Keratinocyte (primary cell): Measurements from ENCODE around the gene NBEA.

ENCODE experiments used
- CTCF ChIP-seq, 3 experiments: IDR thresholded peaks in 1 of 3; conservative IDR thresholded peaks in 1 of 3; optimal IDR thresholded peaks in 1 of 3; 2 replicates in 2 of 3; 3 replicates in 1 of 3; pipeline versions ENCODE3 to v1.5.1; 2011; ENCODE audit warnings: low read length in 3 of 3, mild to moderate bottlenecking in 3 of 3, moderate library complexity in 2 of 3, control low read depth in 1 of 3, inconsistent platforms in 1 of 3; ENCODE audit not compliant: insufficient read depth in 2 of 3; ENCODE audit errors: extremely low read depth in 1 of 3
- EZH2 ChIP-seq: IDR thresholded peaks from one replicate; pipeline ENCODE4 v1.6.1; 2012; ENCODE audit warnings: inconsistent platforms, mild to moderate bottlenecking, low read length, moderate library complexity

GRCh38 chr13:35470671-35471661 is 528.9 kb downstream of the NBEA start:
- TF ChIP-seq CTCF (optimal IDR thresholded peaks at IDR 0.05 in 1 of 3, IDR thresholded peaks at IDR 0.05 in 1 of 3, conservative IDR thresholded peaks at IDR 0.05 in 1 of 3; ENCODE audit: extremely low read depth in 1 of 3, insufficient read depth in 2 of 3, low read length in 3 of 3) (no peak), EZH2 (peak; percentile 79)
